Natural killer cell (primary cell): ENCODE results near the gene ZFAND3. TPM values are rescaled to one million over a fixed set of nuclear protein-coding genes. Genes with fewer than 3 reads are reported as not detected.
A peak's percentile ranks its signal among the peaks of the same experiment; 100 is the strongest.

ENCODE experiments used
- ATAC-seq, 3 donors: fragments of 150-1000 bp in 2 of 3; fragments of 200-7000 bp in 1 of 3; cut with Tn5 transposase; 1 replicate in 1 of 3; 2 replicates in 2 of 3; pipeline ENCODE4 v1.10.0; 2021; ENCODE audit warnings: mild to moderate bottlenecking in 2 of 3, moderate library complexity in 2 of 3
- DNase-seq, 2 donors: peaks; one replicate each; pipeline versions ENCODE4 v3.0.0 to v3.0.0-alpha.2; 2013 to 2021; ENCODE audit warnings: mixed read lengths in 1 of 2
- H3K27ac ChIP-seq: one replicate; pipeline ENCODE4 v1.5.1; 2013; ENCODE audit warnings: mild to moderate bottlenecking, low read length
- H3K27me3 ChIP-seq: one replicate; pipeline ENCODE4 v1.6.1; 2013; ENCODE audit warnings: low read length; ENCODE audit not compliant: control insufficient read depth, insufficient read depth
- H3K36me3 ChIP-seq: one replicate; pipeline ENCODE4 v1.6.1; 2013; ENCODE audit warnings: low read length; ENCODE audit not compliant: control insufficient read depth, insufficient read depth
- H3K4me1 ChIP-seq: one replicate; pipeline ENCODE4 v1.6.1; 2013; ENCODE audit warnings: low read length; ENCODE audit not compliant: control insufficient read depth, insufficient read depth
- H3K4me3 ChIP-seq: one replicate; pipeline ENCODE4 v1.5.1; 2013; ENCODE audit warnings: low read length
- H3K9me3 ChIP-seq: one replicate; pipeline ENCODE4 v1.6.1; 2013; ENCODE audit warnings: low read length; ENCODE audit not compliant: control insufficient read depth, insufficient read depth
- H3K27ac Mint-ChIP-seq, 2 donors: one replicate each; pipeline ENCODE4 v1.8.0; 2022; ENCODE audit warnings: mild to moderate bottlenecking in 2 of 2, mixed read lengths in 2 of 2, moderate library complexity in 1 of 2
- H3K27me3 Mint-ChIP-seq, 2 donors: one replicate each; pipeline ENCODE4 v1.8.0; 2022; ENCODE audit warnings: low read depth in 2 of 2, mixed read lengths in 2 of 2
- H3K36me3 Mint-ChIP-seq: one replicate; pipeline ENCODE4 v1.8.0; 2022; ENCODE audit warnings: mixed read lengths
- H3K4me1 Mint-ChIP-seq, 2 donors: one replicate each; pipeline ENCODE4 v1.8.0; 2022; ENCODE audit warnings: mixed read lengths in 2 of 2
- H3K4me3 Mint-ChIP-seq: one replicate; pipeline ENCODE4 v1.8.0; 2022; ENCODE audit warnings: mild to moderate bottlenecking, moderate library complexity, mixed read lengths
- H3K9me3 Mint-ChIP-seq, 2 donors: one replicate each; pipeline ENCODE4 v1.8.0; 2022; ENCODE audit warnings: mixed read lengths in 2 of 2
- WGBS: methylation state at CpG from one replicate; pipeline ENCODE4 v1.1.7; 2013; ENCODE audit warnings: missing lambda C conversion rate; ENCODE audit not compliant: insufficient coverage; 5-methylcytosine and 5-hydroxymethylcytosine counted together
- intact Hi-C: fragments of 100-400 bp; cut with micrococcal nuclease; formaldehyde crosslinking; loops from one replicate; pipeline ENCODE4 v1.14.2; 2022
- total RNA-seq, 4 donors: library from RNA; stranded (reverse); fragments of 120-200 nt in 1 of 4; gene quantifications; one replicate each; pipeline versions ENCODE4 v1.2.3 to v1.2.4, GENCODE V29; 2013 to 2022
- TF ChIP-seq, protein P1 (sequence below): fragments of 200-600 bp; IDR thresholded peaks from one replicate; pipeline ENCODE4 v1.8.0; 2022; ENCODE audit warnings: antibody characterized with exemption

ZFAND3 gene
- total RNA-seq, 3 donors from 2014 or later (not counting 1 experiment from before 2014, with no cell fraction given) = 87.7 to 97.4 (median 90.1) TPM

DNA sequence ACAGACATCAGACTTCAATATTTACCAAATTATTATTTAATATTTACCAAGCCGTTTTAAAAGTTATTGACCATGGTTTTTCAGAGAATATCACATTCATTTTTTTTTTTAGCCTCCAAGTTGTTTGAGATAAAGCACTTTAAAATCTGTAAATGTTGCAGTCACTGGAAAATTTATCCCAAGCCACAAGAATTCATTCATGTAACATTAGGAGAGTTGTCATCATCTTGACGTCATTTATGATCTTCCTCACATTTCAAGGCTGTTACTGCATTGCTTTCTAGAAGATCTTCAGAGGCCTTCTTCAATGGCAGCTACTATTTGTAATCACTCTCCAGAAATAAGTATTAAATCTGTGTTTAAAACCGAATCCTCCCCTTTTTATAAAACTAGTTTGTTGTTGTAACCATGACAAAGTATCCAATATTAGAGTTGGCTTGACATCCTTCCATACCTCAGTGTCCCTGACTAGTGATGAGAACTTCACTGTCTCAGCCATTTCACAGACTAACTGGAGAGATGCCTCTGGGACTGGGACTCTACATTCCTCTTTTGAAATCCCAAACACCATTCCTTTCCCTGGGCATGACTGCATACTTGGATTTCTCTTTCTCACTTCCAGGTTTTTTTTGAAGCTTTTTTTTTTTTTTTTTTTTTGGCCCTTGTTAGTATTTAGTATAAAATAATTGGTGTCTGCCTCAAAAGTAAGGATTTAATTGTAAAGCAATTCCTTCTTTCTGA lies 100.1 kb downstream of the ZFAND3 start:
- Histone ChIP-seq H3K27me3 (no peaks in the 10 kb centered on the region), H3K4me3 (no peak overlapping the region), H3K9me3 (no peaks in the 10 kb centered on the region), H3K4me1 (peaks cover 5% of the 10 kb centered on the region), H3K36me3 (no peaks in the 10 kb centered on the region), H3K27ac (no peak overlapping the region)
- no peak for ATAC-seq
- DNase-seq = no peak
- TF ChIP-seq, protein P1, sequence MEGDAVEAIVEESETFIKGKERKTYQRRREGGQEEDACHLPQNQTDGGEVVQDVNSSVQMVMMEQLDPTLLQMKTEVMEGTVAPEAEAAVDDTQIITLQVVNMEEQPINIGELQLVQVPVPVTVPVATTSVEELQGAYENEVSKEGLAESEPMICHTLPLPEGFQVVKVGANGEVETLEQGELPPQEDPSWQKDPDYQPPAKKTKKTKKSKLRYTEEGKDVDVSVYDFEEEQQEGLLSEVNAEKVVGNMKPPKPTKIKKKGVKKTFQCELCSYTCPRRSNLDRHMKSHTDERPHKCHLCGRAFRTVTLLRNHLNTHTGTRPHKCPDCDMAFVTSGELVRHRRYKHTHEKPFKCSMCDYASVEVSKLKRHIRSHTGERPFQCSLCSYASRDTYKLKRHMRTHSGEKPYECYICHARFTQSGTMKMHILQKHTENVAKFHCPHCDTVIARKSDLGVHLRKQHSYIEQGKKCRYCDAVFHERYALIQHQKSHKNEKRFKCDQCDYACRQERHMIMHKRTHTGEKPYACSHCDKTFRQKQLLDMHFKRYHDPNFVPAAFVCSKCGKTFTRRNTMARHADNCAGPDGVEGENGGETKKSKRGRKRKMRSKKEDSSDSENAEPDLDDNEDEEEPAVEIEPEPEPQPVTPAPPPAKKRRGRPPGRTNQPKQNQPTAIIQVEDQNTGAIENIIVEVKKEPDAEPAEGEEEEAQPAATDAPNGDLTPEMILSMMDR = no peak
- H3K4me3 Mint-ChIP-seq = no peak overlapping the region
- no peaks in the 10 kb centered on the region for H3K36me3 Mint-ChIP-seq
- intact Hi-C loops = no loop called here
- H3K27ac Mint-ChIP-seq = peak overlapping the region in 1 of 2 donors; percentile 4
- H3K27me3 Mint-ChIP-seq = no peaks in the 10 kb centered on the region
- WGBS = 100% methylated on average over 2 of the region's 3 CpGs
- H3K4me1 Mint-ChIP-seq = peaks cover 41 to 61% of the 10 kb centered on the region in 2 donors
- no peaks in the 10 kb centered on the region for H3K9me3 Mint-ChIP-seq

DNA sequence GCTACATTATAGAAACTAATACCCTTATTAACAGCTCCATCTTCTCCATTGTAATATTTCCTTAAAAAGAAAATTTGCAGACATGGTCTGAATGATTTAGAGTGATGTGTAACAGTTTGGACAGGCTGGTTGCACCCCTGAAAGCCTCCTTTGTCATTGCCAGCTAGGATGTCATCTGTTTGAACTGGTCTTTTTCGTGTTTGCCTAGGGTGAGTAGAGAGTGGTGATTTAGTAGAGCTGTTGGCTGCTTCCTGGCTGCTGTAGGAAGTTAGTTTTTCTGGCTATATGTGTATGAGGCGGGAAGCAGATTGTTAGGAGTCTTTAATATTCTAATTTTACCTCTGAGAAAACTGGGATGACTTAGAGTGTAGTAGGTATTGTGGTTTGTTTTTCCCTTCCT lies 101.1 kb downstream of the ZFAND3 start:
- WGBS = 63% methylated on average over 2 of the region's 2 CpGs
- H3K4me3 ChIP-seq = no peak overlapping the region
- intact Hi-C loops = no loop called here
- no peaks in the 10 kb centered on the region for H3K36me3 Mint-ChIP-seq
- H3K4me3 Mint-ChIP-seq = no peak overlapping the region
- peaks cover 34 to 60% of the 10 kb centered on the region in 2 donors for H3K4me1 Mint-ChIP-seq
- no peaks in the 10 kb centered on the region for H3K27me3 ChIP-seq
- no peaks in the 10 kb centered on the region for H3K9me3 Mint-ChIP-seq
- H3K9me3 ChIP-seq = no peaks in the 10 kb centered on the region
- H3K4me1 ChIP-seq = peaks cover 6% of the 10 kb centered on the region
- TF ChIP-seq, protein P1 = no peak
- ATAC-seq (no peak), DNase-seq (no peak)
- peak overlapping the region; percentile 11 to 35 for H3K27ac Mint-ChIP-seq
- no peaks in the 10 kb centered on the region for H3K36me3 ChIP-seq
- H3K27me3 Mint-ChIP-seq = no peaks in the 10 kb centered on the region
- H3K27ac ChIP-seq = no peak overlapping the region

DNA sequence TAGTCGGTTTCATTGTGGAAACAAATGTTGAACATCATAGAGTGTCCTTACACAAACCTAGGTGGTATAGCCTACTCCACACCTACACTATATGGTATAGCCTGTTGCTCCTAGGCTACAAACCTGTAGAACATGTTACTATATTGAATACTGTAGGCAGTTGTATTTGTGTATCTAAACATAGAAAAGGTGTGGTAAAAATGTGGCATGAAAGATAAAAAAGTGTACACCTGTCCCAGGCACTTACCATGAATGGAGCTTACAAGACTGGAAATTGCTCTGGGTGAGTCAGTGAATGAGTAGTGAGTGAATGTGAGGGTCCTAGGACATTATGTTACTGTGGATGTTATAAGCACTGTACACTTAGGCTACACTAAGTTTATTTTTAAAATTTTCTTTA lies 103.0 kb downstream of the ZFAND3 start:
- H3K27ac Mint-ChIP-seq = peak overlapping the region in 1 of 2 donors; percentile 39
- H3K9me3 Mint-ChIP-seq = no peaks in the 10 kb centered on the region
- Histone ChIP-seq H3K9me3 (no peaks in the 10 kb centered on the region), H3K27ac (no peak overlapping the region), H3K36me3 (no peaks in the 10 kb centered on the region), H3K27me3 (no peaks in the 10 kb centered on the region), H3K4me1 (peaks cover 6% of the 10 kb centered on the region), H3K4me3 (no peak overlapping the region)
- peaks cover 36 to 66% of the 10 kb centered on the region in 2 donors for H3K4me1 Mint-ChIP-seq
- H3K4me3 Mint-ChIP-seq = no peak overlapping the region
- intact Hi-C loops = no loop called here
- 100% methylated on average over 1 of the region's 1 CpG for WGBS
- ATAC-seq (no peak), DNase-seq (no peak)
- H3K36me3 Mint-ChIP-seq = no peaks in the 10 kb centered on the region
- TF ChIP-seq, protein P1 = no peak
- no peaks in the 10 kb centered on the region for H3K27me3 Mint-ChIP-seq

DNA sequence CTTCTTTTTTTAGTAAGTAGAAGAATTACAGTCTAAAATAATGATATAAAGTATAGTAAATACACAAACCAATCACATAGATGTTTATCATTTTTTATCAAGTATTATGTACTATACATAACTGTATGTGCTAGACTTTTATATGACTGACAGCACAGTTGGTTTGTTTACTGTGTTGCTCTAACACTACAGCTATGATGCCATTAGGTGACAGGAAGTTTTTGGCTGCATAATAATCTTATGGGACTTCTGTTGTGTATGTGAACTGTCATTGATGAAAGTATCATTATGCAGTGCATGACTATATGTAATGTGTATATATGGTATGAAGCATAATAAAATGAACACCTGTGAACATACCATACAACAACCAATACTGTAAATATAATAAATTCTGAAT lies 104.0 kb downstream of the ZFAND3 start:
- Histone ChIP-seq H3K36me3 (no peaks in the 10 kb centered on the region), H3K27me3 (no peaks in the 10 kb centered on the region), H3K4me3 (no peak overlapping the region), H3K27ac (no peak overlapping the region), H3K4me1 (peaks cover 6% of the 10 kb centered on the region), H3K9me3 (no peaks in the 10 kb centered on the region)
- ATAC-seq (peak; percentile 35 to 57 (median 38)), DNase-seq (no peak)
- Mint-ChIP-seq H3K27ac (no peak overlapping the region), H3K27me3 (no peaks in the 10 kb centered on the region), H3K9me3 (no peaks in the 10 kb centered on the region), H3K36me3 (no peaks in the 10 kb centered on the region), H3K4me1 (peaks cover 41 to 63% of the 10 kb centered on the region in 2 donors), H3K4me3 (no peak overlapping the region)
- TF ChIP-seq, protein P1 = no peak
- intact Hi-C loops = no loop called here
